SK-N-SH (cell line): ENCODE measurements around the gene SCAF1.

Source experiments
- CTCF ChIP-seq: fragments of 200-600 bp; sonication (generic); IDR thresholded peaks from 2 replicates; pipeline ENCODE4 v1.6.1; 2017; ENCODE audit warnings: antibody characterized with exemption, mild to moderate bottlenecking, moderate library complexity
- EP300 ChIP-seq, 2 experiments: IDR thresholded peaks; 2 replicates each; pipeline versions ENCODE4 v1.4.0 to v1.6.1; 2012; ENCODE audit warnings: borderline replicate concordance in 1 of 2, low read depth in 1 of 2, low read length in 1 of 2
- IRF3 ChIP-seq: fragments of 150-350 bp; IDR thresholded peaks from 2 replicates; pipeline ENCODE4 v1.6.1; 2016; ENCODE audit warnings: mild to moderate bottlenecking, low read depth, low read length
- NRF1 ChIP-seq: IDR thresholded peaks from 2 replicates; pipeline ENCODE4 v1.6.1; 2012; ENCODE audit warnings: low read depth, mild to moderate bottlenecking, low read length
- TAF1 ChIP-seq: IDR thresholded peaks from 2 replicates; pipeline ENCODE4 v1.6.1; 2012; ENCODE audit warnings: low read depth, mild to moderate bottlenecking, low read length, moderate library complexity, borderline replicate concordance

GRCh38 chr19:49686503-49687088 lies 44.6 kb downstream of the SCAF1 start:
- TF ChIP-seq NRF1 (no peak), CTCF (no peak), TAF1 (no peak), EP300 (IDR thresholded peaks at IDR 0.05; ENCODE audit: borderline replicate concordance in 1 of 2, low read depth in 1 of 2, low read length in 1 of 2) (no peak), IRF3 (no peak)
